SK-N-SH (cell line): ENCODE data around the gene CCDC68. TPM values are rescaled to one million over a fixed set of nuclear protein-coding genes. Genes with fewer than 3 reads are reported as not detected.

Experiments
- CTCF ChIA-PET: fragments of 300-600, 350-600 bp; formaldehyde crosslinking; extraction: SDS; loops from one replicate; lab custom pipeline; 2021; lab: Yijun Ruan, JAX
- POLR2A ChIA-PET: fragments of 350-600 bp; sonication (Branson Sonifier 250); formaldehyde crosslinking; extraction: SDS; loops from one replicate; lab custom pipeline; 2020; ENCODE audit warnings: antibody characterized with exemption, inconsistent platforms; lab: Yijun Ruan, JAX
- DNase-seq: peaks from one replicate; pipeline ENCODE4 v3.0.0; 2012
- H2AFZ ChIP-seq: fragments of 200-600 bp; sonication (generic); 2 replicates; pipeline ENCODE4 v1.8.1; 2016; ENCODE audit warnings: antibody characterized with exemption, mild to moderate bottlenecking, low read depth
- H3F3A ChIP-seq: fragments of 200-600 bp; sonication (generic); replicated peaks from 2 replicates; pipeline ENCODE3; 2016; ENCODE audit warnings: antibody characterized with exemption, mild to moderate bottlenecking; ENCODE audit not compliant: insufficient read depth
- H3K27ac ChIP-seq, 2 experiments: fragments of 200-500 bp in 1 of 2; fragments of 200-600 bp in 1 of 2; sonication (Bioruptor generic) in 1 of 2; sonication (generic), shearing (Covaris generic) in 1 of 2; 2 replicates each; pipeline versions ENCODE4 v1.5.1 to v1.6.1; 2014 to 2016; ENCODE audit warnings: low read depth in 2 of 2, inconsistent platforms in 1 of 2, low read length in 1 of 2, mild to moderate bottlenecking in 1 of 2, mixed read lengths in 1 of 2
- H3K27me3 ChIP-seq: fragments of 200-600 bp; sonication (generic), shearing (Covaris generic); 2 replicates; pipeline ENCODE4 v1.6.1; 2016; ENCODE audit warnings: mixed run types; ENCODE audit not compliant: insufficient read depth
- H3K36me3 ChIP-seq, 2 experiments: fragments of 200-500 bp in 1 of 2; fragments of 200-600 bp in 1 of 2; sonication (Bioruptor generic) in 1 of 2; sonication (generic) in 1 of 2; replicated peaks in 1 of 2; 2 replicates each; pipeline versions ENCODE3 to v1.5.1; 2014 to 2016; ENCODE audit warnings: low read length in 1 of 2, mild to moderate bottlenecking in 1 of 2; ENCODE audit not compliant: insufficient read depth in 2 of 2, control insufficient read depth in 1 of 2
- H3K4me1 ChIP-seq, 2 experiments: fragments of 200-500 bp in 1 of 2; fragments of 200-600 bp in 1 of 2; sonication (Bioruptor generic) in 1 of 2; sonication (generic), shearing (Covaris generic) in 1 of 2; 2 replicates each; pipeline versions ENCODE4 v1.5.1 to v1.6.1; 2014 to 2016; ENCODE audit warnings: low read depth in 1 of 2, low read length in 1 of 2, mixed run types in 1 of 2; ENCODE audit not compliant: insufficient read depth in 2 of 2, control insufficient read depth in 1 of 2
- H3K4me2 ChIP-seq: fragments of 200-600 bp; sonication (generic), shearing (Covaris generic); 2 replicates; pipeline ENCODE4 v1.6.1; 2017; ENCODE audit warnings: mixed run types
- H3K4me3 ChIP-seq, 2 experiments: fragments of 200-500 bp in 1 of 2; fragments of 200-600 bp in 1 of 2; sonication (Bioruptor generic) in 1 of 2; sonication (generic), shearing (Covaris generic) in 1 of 2; 2 replicates each; pipeline versions ENCODE4 v1.5.1 to v1.8.1; 2014 to 2016; ENCODE audit warnings: low read depth in 2 of 2, inconsistent platforms in 1 of 2, low read length in 1 of 2, mild to moderate bottlenecking in 1 of 2, mixed read lengths in 1 of 2, moderate library complexity in 1 of 2
- H3K79me2 ChIP-seq: fragments of 200-600 bp; sonication (generic); 2 replicates; pipeline ENCODE4 v1.8.1; 2017; ENCODE audit warnings: mild to moderate bottlenecking; ENCODE audit not compliant: insufficient read depth
- H3K9ac ChIP-seq: fragments of 200-600 bp; sonication (generic); 2 replicates; pipeline ENCODE4 v1.6.1; 2017; ENCODE audit warnings: mixed run types
- H3K9me2 ChIP-seq: fragments of 200-600 bp; sonication (generic); 2 replicates; pipeline ENCODE4 v1.6.1; 2017; ENCODE audit warnings: mixed run types
- H3K9me3 ChIP-seq: fragments of 200-600 bp; sonication (generic); 2 replicates; pipeline ENCODE4 v1.6.1; 2017; ENCODE audit warnings: mixed run types, mild to moderate bottlenecking, moderate library complexity
- H4K20me1 ChIP-seq: fragments of 200-600 bp; sonication (generic); 2 replicates; pipeline ENCODE4 v1.6.1; 2017; ENCODE audit warnings: mild to moderate bottlenecking, mixed run types; ENCODE audit not compliant: insufficient read depth
- CHD2 ChIP-seq: fragments of 150-350 bp; IDR thresholded peaks from 2 replicates; pipeline ENCODE4 v1.6.1; 2018; ENCODE audit warnings: low read length; ENCODE audit not compliant: partially characterized antibody
- ELF1 ChIP-seq: IDR thresholded peaks from 2 replicates; pipeline ENCODE4 v1.4.0; 2012
- EP300 ChIP-seq, 2 experiments: IDR thresholded peaks; 2 replicates each; pipeline versions ENCODE4 v1.4.0 to v1.6.1; 2012; ENCODE audit warnings: borderline replicate concordance in 1 of 2, low read depth in 1 of 2, low read length in 1 of 2
- EZH2phosphoT487 ChIP-seq: fragments of 200-600 bp; sonication (generic); IDR thresholded peaks from 2 replicates; pipeline ENCODE4 v1.6.1; 2017; ENCODE audit warnings: low read depth, mixed run types, mild to moderate bottlenecking, antibody characterized with exemption, moderate library complexity, borderline replicate concordance
- FOSL2 ChIP-seq: IDR thresholded peaks from 2 replicates; pipeline ENCODE4 v1.4.0; 2012; ENCODE audit warnings: low read depth, mild to moderate bottlenecking, moderate library complexity, borderline replicate concordance
- FOXJ3 ChIP-seq: sonication (generic); formaldehyde crosslinking; IDR thresholded peaks from 2 replicates; pipeline ENCODE4 v1.5.1; 2020; ENCODE audit warnings: mild to moderate bottlenecking, missing genetic modification reagents
- FOXM1 ChIP-seq: IDR thresholded peaks from 2 replicates; pipeline ENCODE4 v1.4.0; 2012; ENCODE audit warnings: low read depth, mild to moderate bottlenecking
- GATA2 ChIP-seq: sonication (generic); formaldehyde crosslinking; IDR thresholded peaks from 2 replicates; pipeline ENCODE4 v1.5.0; 2020; ENCODE audit warnings: mild to moderate bottlenecking, missing genetic modification reagents
- JUND ChIP-seq: IDR thresholded peaks from 2 replicates; pipeline ENCODE4 v1.4.0; 2012
- MEF2A ChIP-seq: IDR thresholded peaks from 2 replicates; pipeline ENCODE4 v1.4.0; 2012; ENCODE audit warnings: low read depth, borderline replicate concordance
- MXI1 ChIP-seq: IDR thresholded peaks from 2 replicates; pipeline ENCODE4 v1.6.1; 2012; ENCODE audit warnings: mild to moderate bottlenecking, low read depth, low read length, improper control_type of control experiment
- NFIC ChIP-seq: IDR thresholded peaks from 2 replicates; pipeline ENCODE4 v1.4.0; 2012; ENCODE audit warnings: borderline replicate concordance
- NRF1 ChIP-seq: IDR thresholded peaks from 2 replicates; pipeline ENCODE4 v1.6.1; 2012; ENCODE audit warnings: low read depth, mild to moderate bottlenecking, low read length
- POLR2AphosphoS5 ChIP-seq: IDR thresholded peaks from 2 replicates; pipeline ENCODE4 v1.6.1; 2012; ENCODE audit warnings: low read depth, low read length
- RAD21 ChIP-seq: IDR thresholded peaks from 2 replicates; pipeline ENCODE4 v1.6.1; 2012; ENCODE audit warnings: mild to moderate bottlenecking, low read length
- RCOR1 ChIP-seq: fragments of 150-350 bp; IDR thresholded peaks from 2 replicates; pipeline ENCODE4 v1.6.1; 2017; ENCODE audit warnings: antibody characterized with exemption, low read length
- RFX5 ChIP-seq: IDR thresholded peaks from 2 replicates; pipeline ENCODE4 v1.6.1; 2012; ENCODE audit warnings: mild to moderate bottlenecking, improper control_type of control experiment, low read length
- RXRA ChIP-seq: IDR thresholded peaks from 2 replicates; pipeline ENCODE4 v1.4.0; 2012; ENCODE audit warnings: low read depth, mild to moderate bottlenecking, borderline replicate concordance
- SIN3A ChIP-seq: IDR thresholded peaks from 2 replicates; pipeline ENCODE4 v1.6.1; 2012; ENCODE audit warnings: low read depth, mild to moderate bottlenecking, low read length, moderate library complexity, borderline replicate concordance
- SMC3 ChIP-seq: IDR thresholded peaks from 2 replicates; pipeline ENCODE4 v1.6.1; 2012; ENCODE audit warnings: low read depth, low read length, improper control_type of control experiment
- TAF1 ChIP-seq: IDR thresholded peaks from 2 replicates; pipeline ENCODE4 v1.6.1; 2012; ENCODE audit warnings: low read depth, mild to moderate bottlenecking, low read length, moderate library complexity, borderline replicate concordance
- TCF12 ChIP-seq: IDR thresholded peaks from 2 replicates; pipeline ENCODE4 v1.4.0; 2012
- TEAD4 ChIP-seq: IDR thresholded peaks from 2 replicates; pipeline ENCODE4 v1.4.0; 2012; ENCODE audit warnings: mild to moderate bottlenecking, borderline replicate concordance; ENCODE audit not compliant: insufficient read depth
- YY1 ChIP-seq: IDR thresholded peaks from 2 replicates; pipeline ENCODE4 v1.4.0; 2012; ENCODE audit warnings: low read depth, mild to moderate bottlenecking
- WGBS: methylation state at CpG from one replicate; pipeline ENCODE4 v1.1.6; 2017; ENCODE audit warnings: low lambda C conversion rate; 5-methylcytosine and 5-hydroxymethylcytosine counted together
- polyA plus RNA-seq, 3 experiments: library from polyadenylated mRNA; depleted of rRNA; stranded (reverse); fragments of >200 nt; gene quantifications; 2 replicates each; pipeline ENCODE4 v1.2.3, GENCODE V29; 2012
- TF ChIP-seq, protein P1 (sequence below): fragments of 150-350 bp; IDR thresholded peaks from 2 replicates; pipeline ENCODE4 v1.6.1; 2017; ENCODE audit warnings: antibody characterized with exemption, low read length, low read depth, borderline replicate concordance
- TF ChIP-seq, protein P2 (sequence below): IDR thresholded peaks from 2 replicates; pipeline ENCODE4; 2012
- TF ChIP-seq, protein P3 (sequence below): IDR thresholded peaks from 2 replicates; pipeline ENCODE4 v1.4.0; 2012; ENCODE audit warnings: low read depth
- TF ChIP-seq, protein P4 (sequence below): fragments of 150-350 bp; IDR thresholded peaks from 2 replicates; pipeline ENCODE4 v1.6.1; 2016; ENCODE audit warnings: mild to moderate bottlenecking, low read depth, low read length
- TF ChIP-seq, protein P5 (sequence below): IDR thresholded peaks from 2 replicates; pipeline ENCODE4 v1.4.0; 2012; ENCODE audit warnings: low read depth, borderline replicate concordance
- TF ChIP-seq, protein P6 (sequence below): fragments of 200-600 bp; sonication (generic); IDR thresholded peaks from 2 replicates; pipeline ENCODE4 v1.6.1; 2017; ENCODE audit warnings: antibody characterized with exemption, mild to moderate bottlenecking, moderate library complexity

CCDC68 gene
- polyA plus RNA-seq, 1 of the 3 experiments (the other 2 are of a cell fraction) = not detected

DNA sequence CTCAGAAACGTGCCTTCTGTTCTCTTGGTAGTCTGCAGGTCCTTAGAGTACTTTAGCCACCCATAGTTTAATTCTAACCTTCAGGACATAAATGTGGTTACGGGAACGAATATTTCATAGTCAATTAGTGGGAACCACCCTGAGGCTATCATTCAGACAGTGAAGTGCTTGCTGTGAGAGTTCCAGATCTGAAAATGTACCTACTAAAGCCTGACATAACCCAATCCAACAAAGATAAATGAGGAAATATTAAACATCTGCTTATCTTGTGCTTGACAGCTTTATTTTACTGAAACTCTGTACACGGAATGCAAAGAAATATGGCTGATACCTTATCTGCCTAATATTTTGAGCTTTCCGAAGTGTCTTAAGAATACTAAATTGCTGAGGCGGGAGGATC lies 88.0 kb downstream of the CCDC68 start:
- no peaks in the 10 kb centered on the region for H3F3A ChIP-seq
- ChIA-PET POLR2A (interaction anchor here (1.0 kb wide), 2 partner anchors 39 to 47 kb away, joined by 3 read pairs; no protein-coding TSS in a partner anchor), CTCF (interaction anchor here (0.9 to 2.2 kb wide), 5 partner anchors 44 to 370 kb away, joined by 3 to 8 read pairs (median 4); no protein-coding TSS in a partner anchor)
- no peaks in the 10 kb centered on the region for H3K27me3 ChIP-seq
- H3K9ac ChIP-seq = no peak overlapping the region
- H3K27ac ChIP-seq = peak overlapping the region in 1 of 2 experiments; percentile 77; a peak in 2 of 4 replicates
- H3K79me2 ChIP-seq = no peaks in the 10 kb centered on the region
- no peaks in the 10 kb centered on the region for H4K20me1 ChIP-seq
- WGBS = 66% methylated on average over 6 of the region's 6 CpGs
- H3K4me3 ChIP-seq = no peak overlapping the region
- DNase-seq = peak; percentile 62
- H3K4me2 ChIP-seq = no peak overlapping the region
- H2AFZ ChIP-seq = no peak overlapping the region
- H3K4me1 ChIP-seq = peaks cover 0 to 3% of the 10 kb centered on the region in 2 experiments; a peak in 2 of 4 replicates
- no peaks in the 10 kb centered on the region for H3K9me2 ChIP-seq
- H3K9me3 ChIP-seq = no peaks in the 10 kb centered on the region
- no peaks in the 10 kb centered on the region for H3K36me3 ChIP-seq
- TF ChIP-seq RFX5 (no peak), TAF1 (no peak), ELF1 (no peak), JUND (no peak), MXI1 (no peak), RAD21 (peak; percentile 25; the same call in 1 of the 2 replicates), YY1 (no peak), FOXJ3 (CRISPR knock-in tag) (0 out of 2 replicates have a peak, but pooled peaks have one; percentile 38), SMC3 (no peak), EP300 (IDR thresholded peaks at IDR 0.05; ENCODE audit: borderline replicate concordance in 1 of 2, low read depth in 1 of 2, low read length in 1 of 2) (peak in 1 of 2 experiments; percentile 96; a peak in 2 of 4 replicates), CHD2 (peak; percentile 84), TEAD4 (peak; percentile 13; the same call in 1 of the 2 replicates), MEF2A (no peak), NFIC (no peak), FOXM1 (no peak), TCF12 (peak; percentile 27; the same call in 1 of the 2 replicates), SIN3A (no peak), GATA2 (peak; percentile 91), NRF1 (no peak), EZH2phosphoT487 (no peak), FOSL2 (no peak), POLR2AphosphoS5 (no peak), RCOR1 (peak; percentile 89), RXRA (no peak)
- TF ChIP-seq, protein P1, sequence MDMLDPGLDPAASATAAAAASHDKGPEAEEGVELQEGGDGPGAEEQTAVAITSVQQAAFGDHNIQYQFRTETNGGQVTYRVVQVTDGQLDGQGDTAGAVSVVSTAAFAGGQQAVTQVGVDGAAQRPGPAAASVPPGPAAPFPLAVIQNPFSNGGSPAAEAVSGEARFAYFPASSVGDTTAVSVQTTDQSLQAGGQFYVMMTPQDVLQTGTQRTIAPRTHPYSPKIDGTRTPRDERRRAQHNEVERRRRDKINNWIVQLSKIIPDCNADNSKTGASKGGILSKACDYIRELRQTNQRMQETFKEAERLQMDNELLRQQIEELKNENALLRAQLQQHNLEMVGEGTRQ = no peak
- TF ChIP-seq, protein P2, sequence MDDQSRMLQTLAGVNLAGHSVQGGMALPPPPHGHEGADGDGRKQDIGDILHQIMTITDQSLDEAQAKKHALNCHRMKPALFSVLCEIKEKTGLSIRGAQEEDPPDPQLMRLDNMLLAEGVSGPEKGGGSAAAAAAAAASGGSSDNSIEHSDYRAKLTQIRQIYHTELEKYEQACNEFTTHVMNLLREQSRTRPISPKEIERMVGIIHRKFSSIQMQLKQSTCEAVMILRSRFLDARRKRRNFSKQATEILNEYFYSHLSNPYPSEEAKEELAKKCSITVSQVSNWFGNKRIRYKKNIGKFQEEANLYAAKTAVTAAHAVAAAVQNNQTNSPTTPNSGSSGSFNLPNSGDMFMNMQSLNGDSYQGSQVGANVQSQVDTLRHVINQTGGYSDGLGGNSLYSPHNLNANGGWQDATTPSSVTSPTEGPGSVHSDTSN = no peak
- TF ChIP-seq, protein P3, sequence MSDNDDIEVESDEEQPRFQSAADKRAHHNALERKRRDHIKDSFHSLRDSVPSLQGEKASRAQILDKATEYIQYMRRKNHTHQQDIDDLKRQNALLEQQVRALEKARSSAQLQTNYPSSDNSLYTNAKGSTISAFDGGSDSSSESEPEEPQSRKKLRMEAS = no peak
- TF ChIP-seq, protein P4, sequence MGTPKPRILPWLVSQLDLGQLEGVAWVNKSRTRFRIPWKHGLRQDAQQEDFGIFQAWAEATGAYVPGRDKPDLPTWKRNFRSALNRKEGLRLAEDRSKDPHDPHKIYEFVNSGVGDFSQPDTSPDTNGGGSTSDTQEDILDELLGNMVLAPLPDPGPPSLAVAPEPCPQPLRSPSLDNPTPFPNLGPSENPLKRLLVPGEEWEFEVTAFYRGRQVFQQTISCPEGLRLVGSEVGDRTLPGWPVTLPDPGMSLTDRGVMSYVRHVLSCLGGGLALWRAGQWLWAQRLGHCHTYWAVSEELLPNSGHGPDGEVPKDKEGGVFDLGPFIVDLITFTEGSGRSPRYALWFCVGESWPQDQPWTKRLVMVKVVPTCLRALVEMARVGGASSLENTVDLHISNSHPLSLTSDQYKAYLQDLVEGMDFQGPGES = no peak
- TF ChIP-seq, protein P5, sequence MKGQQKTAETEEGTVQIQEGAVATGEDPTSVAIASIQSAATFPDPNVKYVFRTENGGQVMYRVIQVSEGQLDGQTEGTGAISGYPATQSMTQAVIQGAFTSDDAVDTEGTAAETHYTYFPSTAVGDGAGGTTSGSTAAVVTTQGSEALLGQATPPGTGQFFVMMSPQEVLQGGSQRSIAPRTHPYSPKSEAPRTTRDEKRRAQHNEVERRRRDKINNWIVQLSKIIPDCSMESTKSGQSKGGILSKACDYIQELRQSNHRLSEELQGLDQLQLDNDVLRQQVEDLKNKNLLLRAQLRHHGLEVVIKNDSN = no peak
- TF ChIP-seq, protein P6, sequence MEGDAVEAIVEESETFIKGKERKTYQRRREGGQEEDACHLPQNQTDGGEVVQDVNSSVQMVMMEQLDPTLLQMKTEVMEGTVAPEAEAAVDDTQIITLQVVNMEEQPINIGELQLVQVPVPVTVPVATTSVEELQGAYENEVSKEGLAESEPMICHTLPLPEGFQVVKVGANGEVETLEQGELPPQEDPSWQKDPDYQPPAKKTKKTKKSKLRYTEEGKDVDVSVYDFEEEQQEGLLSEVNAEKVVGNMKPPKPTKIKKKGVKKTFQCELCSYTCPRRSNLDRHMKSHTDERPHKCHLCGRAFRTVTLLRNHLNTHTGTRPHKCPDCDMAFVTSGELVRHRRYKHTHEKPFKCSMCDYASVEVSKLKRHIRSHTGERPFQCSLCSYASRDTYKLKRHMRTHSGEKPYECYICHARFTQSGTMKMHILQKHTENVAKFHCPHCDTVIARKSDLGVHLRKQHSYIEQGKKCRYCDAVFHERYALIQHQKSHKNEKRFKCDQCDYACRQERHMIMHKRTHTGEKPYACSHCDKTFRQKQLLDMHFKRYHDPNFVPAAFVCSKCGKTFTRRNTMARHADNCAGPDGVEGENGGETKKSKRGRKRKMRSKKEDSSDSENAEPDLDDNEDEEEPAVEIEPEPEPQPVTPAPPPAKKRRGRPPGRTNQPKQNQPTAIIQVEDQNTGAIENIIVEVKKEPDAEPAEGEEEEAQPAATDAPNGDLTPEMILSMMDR = no peak
